CD4-positive, alpha-beta T cell treated with Interleukin-4 for 1 hour (primary cell): ENCODE measurements around the gene ZNF217.
"Not testable (repeated sequence)": the region's sequence is repeated elsewhere in the genome, so short reads cannot be mapped to it uniquely, and the experiment has no call there.

Experiments
- DNase-seq, 2 donors: peaks; one replicate each; pipeline ENCODE4 v3.0.0-alpha.2; 2020 to 2022

ZNF217 gene

GRCh38 chr20:53593466-53594007 is at the start of gene ZNF217:
Gene ZNF217 (minus strand): TSS chr20:53593839. CDS start chr20:53582826, 11,013 bp downstream.
- peak; percentile 77 to 78 for DNase-seq

- peak; percentile 75 to 78 for DNase-seq
Observed at GRCh38 chr20:53643031-53643832, 49.6 kb upstream of the ZNF217 start.

GRCh38 chr20:53642196-53643030 is 48.8 kb upstream of the ZNF217 start:
- DNase-seq, result peak; percentile 58 to 61

GRCh38 chr20:53639647-53640440 is 46.2 kb upstream of the ZNF217 start:
- DNase-seq, result no peak

GRCh38 chr20:53639128-53639527 is 45.5 kb upstream of the ZNF217 start:
- no peak for DNase-seq

GRCh38 chr20:53637310-53637709 is 43.7 kb upstream of the ZNF217 start:
- DNase-seq, result not testable (repeated sequence)

- DNase-seq, result no peak
Observed at GRCh38 chr20:53636540-53637097, 43.0 kb upstream of the ZNF217 start.

- DNase-seq, result no peak
Observed at GRCh38 chr20:53635221-53635620, 41.6 kb upstream of the ZNF217 start.

GRCh38 chr20:53631909-53632662 is 38.4 kb upstream of the ZNF217 start:
- DNase-seq, result no peak

- no peak for DNase-seq
Observed at GRCh38 chr20:53629436-53629835, 35.8 kb upstream of the ZNF217 start.

- DNase-seq, result not testable (repeated sequence)
Observed at GRCh38 chr20:53628758-53629157, 35.1 kb upstream of the ZNF217 start.

- DNase-seq, result no peak
Observed at GRCh38 chr20:53628076-53628475, 34.4 kb upstream of the ZNF217 start.

GRCh38 chr20:53627001-53627400 is 33.4 kb upstream of the ZNF217 start:
- not testable (repeated sequence) for DNase-seq

GRCh38 chr20:53626584-53626983 is 32.9 kb upstream of the ZNF217 start:
- DNase-seq, result no peak

- no peak for DNase-seq
Observed at GRCh38 chr20:53625311-53626129, 31.9 kb upstream of the ZNF217 start.

GRCh38 chr20:53624927-53625250 is 31.2 kb upstream of the ZNF217 start:
- not testable (repeated sequence) for DNase-seq

- peak; percentile 43 to 45 for DNase-seq
Observed at GRCh38 chr20:53623454-53624211, 30.0 kb upstream of the ZNF217 start.

GRCh38 chr20:53623134-53623453 is 29.5 kb upstream of the ZNF217 start:
- no peak for DNase-seq

- no peak for DNase-seq
Observed at GRCh38 chr20:53622247-53623133, 28.9 kb upstream of the ZNF217 start.
